Fibroblast of pulmonary artery (primary cell): ENCODE data around the gene CTSK.

Source experiments
- DNase-seq: peaks from one replicate; pipeline ENCODE4 v3.0.0-alpha.2; 2010; ENCODE audit warnings: low read depth
- H3K4me3 ChIP-seq: replicated peaks from 2 replicates; pipeline ENCODE4 v1.5.1; 2011; ENCODE audit warnings: low read depth, mild to moderate bottlenecking, control low read depth, low read length, moderate library complexity
- CTCF ChIP-seq: IDR thresholded peaks from 2 replicates; pipeline ENCODE4 v1.5.1; 2011; ENCODE audit warnings: mild to moderate bottlenecking, control low read depth, low read length, inconsistent platforms; ENCODE audit errors: missing control alignments

Gene CTSK

GRCh38 chr1:150765296-150765976 is 42.6 kb downstream of the CTSK start, which contains the start of gene CTSS:
Gene CTSS, minus strand, starts transcription at chr1:150765778. Its CDS starts 1,015 bp downstream, at chr1:150764763.
- H3K4me3 ChIP-seq, result no peak within 1 kb of the TSS
- DNase-seq, result peak; percentile 20

GRCh38 chr1:150764617-150765101 is 43.4 kb downstream of the CTSK start:
- TF ChIP-seq CTCF, result no peak
- peak; percentile 89 for DNase-seq
- no peak overlapping the region for H3K4me3 ChIP-seq

More at GRCh38 chr1:150765296-150765976, 42.6 kb downstream of the CTSK start, which contains the start of gene CTSS:
- TF ChIP-seq CTCF, result no peak

GRCh38 chr1:150763018-150763417 is 45.0 kb downstream of the CTSK start:
- H3K4me3 ChIP-seq, result no peak overlapping the region
- no peak for TF ChIP-seq CTCF
- DNase-seq, result no peak

GRCh38 chr1:150762552-150762951 is 45.5 kb downstream of the CTSK start:
- DNase-seq, result no peak
- H3K4me3 ChIP-seq, result no peak overlapping the region

GRCh38 chr1:150761801-150762200 is 46.3 kb downstream of the CTSK start:
- H3K4me3 ChIP-seq, result no peak overlapping the region

More at GRCh38 chr1:150762552-150762951, 45.5 kb downstream of the CTSK start:
- TF ChIP-seq CTCF, result no peak

GRCh38 chr1:150760013-150760412 is 48.0 kb downstream of the CTSK start:
- no peak overlapping the region for H3K4me3 ChIP-seq
- no peak for TF ChIP-seq CTCF
- DNase-seq, result no peak

More at GRCh38 chr1:150761801-150762200, 46.3 kb downstream of the CTSK start:
- DNase-seq, result no peak
- no peak for TF ChIP-seq CTCF

GRCh38 chr1:150753416-150753815 is 54.6 kb downstream of the CTSK start:
- DNase-seq, result no peak
- no peak for TF ChIP-seq CTCF
- H3K4me3 ChIP-seq, result no peak overlapping the region
